Measurements from ENCODE around the gene GRK5.

DNA sequence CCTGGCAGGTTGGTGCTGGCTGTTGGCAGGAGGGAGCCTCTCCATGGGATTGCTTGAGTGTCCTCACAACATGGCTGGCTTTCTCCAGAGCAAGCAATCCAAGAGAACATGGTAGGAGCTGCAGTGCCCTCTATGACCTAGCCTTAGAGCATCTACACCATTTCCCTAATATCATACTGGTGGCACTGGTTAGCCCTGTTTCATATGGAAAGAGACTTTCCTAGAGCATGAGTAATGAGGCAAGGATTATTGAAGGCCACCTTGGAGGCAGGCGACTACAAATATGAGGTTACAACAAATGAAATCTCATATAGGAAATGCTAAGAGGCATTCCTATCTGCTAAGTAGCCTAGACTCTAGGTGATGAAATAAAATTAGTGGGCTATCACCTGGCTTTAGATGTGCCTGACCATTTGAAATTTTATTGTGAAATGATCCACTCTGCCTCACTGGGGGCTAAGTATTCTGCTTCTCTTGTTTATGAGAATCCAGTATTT, 181.5 kb downstream of the GRK5 start:
- TF ChIP-seq, protein P1, sequence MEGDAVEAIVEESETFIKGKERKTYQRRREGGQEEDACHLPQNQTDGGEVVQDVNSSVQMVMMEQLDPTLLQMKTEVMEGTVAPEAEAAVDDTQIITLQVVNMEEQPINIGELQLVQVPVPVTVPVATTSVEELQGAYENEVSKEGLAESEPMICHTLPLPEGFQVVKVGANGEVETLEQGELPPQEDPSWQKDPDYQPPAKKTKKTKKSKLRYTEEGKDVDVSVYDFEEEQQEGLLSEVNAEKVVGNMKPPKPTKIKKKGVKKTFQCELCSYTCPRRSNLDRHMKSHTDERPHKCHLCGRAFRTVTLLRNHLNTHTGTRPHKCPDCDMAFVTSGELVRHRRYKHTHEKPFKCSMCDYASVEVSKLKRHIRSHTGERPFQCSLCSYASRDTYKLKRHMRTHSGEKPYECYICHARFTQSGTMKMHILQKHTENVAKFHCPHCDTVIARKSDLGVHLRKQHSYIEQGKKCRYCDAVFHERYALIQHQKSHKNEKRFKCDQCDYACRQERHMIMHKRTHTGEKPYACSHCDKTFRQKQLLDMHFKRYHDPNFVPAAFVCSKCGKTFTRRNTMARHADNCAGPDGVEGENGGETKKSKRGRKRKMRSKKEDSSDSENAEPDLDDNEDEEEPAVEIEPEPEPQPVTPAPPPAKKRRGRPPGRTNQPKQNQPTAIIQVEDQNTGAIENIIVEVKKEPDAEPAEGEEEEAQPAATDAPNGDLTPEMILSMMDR (IDR thresholded peaks at IDR 0.05; ENCODE audit: low read length) = no peak
- TF ChIP-seq EZH2 (optimal IDR thresholded peaks at IDR 0.05; ENCODE audit: low read depth, low read length) = no peak

Measured in MM.1S (cell line).